Spleen (tissue), 11 donors: ENCODE data around the gene OAS1. TPM values are rescaled to one million over a fixed set of nuclear protein-coding genes. Genes with fewer than 3 reads are reported as not detected.

ENCODE experiments used
- DNase-seq: peaks from one replicate; pipeline ENCODE4 v3.0.0-alpha.2; 2020
- H3K27ac ChIP-seq, 8 donors: fragments of 200-600 bp; sonication (generic) in 7 of 8; 1 replicate in 4 of 8; 2 replicates in 4 of 8; pipeline versions ENCODE4 v1.5.0 to v1.8.0; 2016 to 2021; ENCODE audit warnings: inconsistent platforms in 4 of 8, mild to moderate bottlenecking in 4 of 8, moderate library complexity in 1 of 8
- H3K27me3 ChIP-seq, 7 donors: fragments of 200-600 bp; sonication (generic) in 6 of 7; replicated peaks in 1 of 7; 1 replicate in 4 of 7; 2 replicates in 3 of 7; pipeline versions ENCODE4 v1.5.0 to v1.8.0; 2016 to 2021; ENCODE audit warnings: inconsistent platforms in 3 of 7, mild to moderate bottlenecking in 1 of 7
- H3K36me3 ChIP-seq, 6 donors: fragments of 200-600 bp; sonication (generic) in 5 of 6; 1 replicate in 4 of 6; 2 replicates in 2 of 6; pipeline versions ENCODE4 v1.5.0 to v1.8.0; 2016 to 2021; ENCODE audit warnings: inconsistent platforms in 2 of 6
- H3K4me1 ChIP-seq, 6 donors: fragments of 200-600 bp; sonication (generic) in 5 of 6; 1 replicate in 3 of 6; 2 replicates in 3 of 6; pipeline versions ENCODE4 v1.5.0 to v1.8.0; 2016 to 2021; ENCODE audit warnings: inconsistent platforms in 3 of 6
- H3K4me3 ChIP-seq, 8 donors: fragments of 200-600 bp; sonication (generic) in 7 of 8; 1 replicate in 4 of 8; 2 replicates in 4 of 8; pipeline versions ENCODE4 v1.5.0 to v1.8.0; 2016 to 2021; ENCODE audit warnings: inconsistent platforms in 4 of 8, mild to moderate bottlenecking in 4 of 8, moderate library complexity in 2 of 8
- H3K9me3 ChIP-seq, 8 donors: fragments of 200-600 bp; sonication (generic) in 7 of 8; 1 replicate in 4 of 8; 2 replicates in 4 of 8; pipeline versions ENCODE4 v1.5.0 to v1.8.0; 2016 to 2021; ENCODE audit warnings: inconsistent platforms in 4 of 8
- CTCF ChIP-seq, 11 experiments: fragments of 200-600 bp in 7 of 11; fragments of 450-650 bp in 4 of 11; sonication (generic) in 4 of 11; IDR thresholded peaks in 8 of 11; conservative IDR thresholded peaks in 3 of 11; 1 replicate in 7 of 11; 2 replicates in 4 of 11; pipeline versions ENCODE4 v1.4.0 to v1.8.0; 2016 to 2021; ENCODE audit warnings: antibody characterized with exemption in 11 of 11, inconsistent platforms in 4 of 11, mild to moderate bottlenecking in 1 of 11
- POLR2A ChIP-seq, 3 donors: fragments of 450-650 bp; IDR thresholded peaks; one replicate each; pipeline ENCODE4 v1.5.1; 2017; ENCODE audit warnings: antibody characterized with exemption in 3 of 3, mild to moderate bottlenecking in 1 of 3
- POLR2AphosphoS5 ChIP-seq, 3 donors: sonication (generic); formaldehyde crosslinking; IDR thresholded peaks; one replicate each; pipeline ENCODE4 v1.5.1; 2017; ENCODE audit warnings: antibody characterized with exemption in 3 of 3
- WGBS, 5 donors: extraction: QIAGEN DNeasy Blood & Tissue Kit in 3 of 5; methylation state at CpG; one replicate each; pipeline versions ENCODE4 v1.1.5 to v1.1.7; 2013 to 2018; 5-methylcytosine and 5-hydroxymethylcytosine counted together
- intact Hi-C: fragments of 100-400 bp; cut with DNase I; formaldehyde crosslinking; loops from one replicate; pipeline ENCODE4 v1.15.0; 2023; ENCODE audit warnings: low total_unique reads
- polyA plus RNA-seq, 3 donors: library from polyadenylated mRNA; stranded (reverse); fragments of 200-250 nt; gene quantifications; one replicate each; pipeline ENCODE4 v1.2.1, GENCODE V29; 2013
- total RNA-seq, 7 donors: library from RNA; depleted of rRNA in 3 of 7; stranded (reverse); fragments of >200 nt in 3 of 7; fragmentation: NEBNext Ultra II Directional in 4 of 7; extraction: Animal tissue kit (Norgen Biotek cat#: 25700) in 4 of 7; gene quantifications; one replicate each; pipeline versions ENCODE4 v1.1.0 to v1.2.1, GENCODE V29; 2016 to 2021
- donor health status: healthy with polysubstance abuse.
- donor health status: DM: no; HTN: no; CAD: no; lungs with moderate emphysema.
- donor health status: DM: no; HTN: no; CAD: no.
- donor health status: Bipolar disorder and iron deficiency.
- donor health status: healthy.
- donor health status: DM: no; HTN: no; CAD: no.
- donor health status: DM: yes; HTN: yes; CAD: no.

The OAS1 gene
- total and polyA plus RNA-seq, 10 donors: 34.7 to 68.4 (median 54.9) TPM

- peaks cover 0 to 19% (median 0%) of the 10 kb centered on the region in 7 donors for H3K27me3 ChIP-seq
- WGBS, 5 donors: 83 to 93% (median 87%) methylated on average over 12 of the region's 12 CpGs
- H3K4me1 ChIP-seq: peaks cover 0 to 12% (median 1%) of the 10 kb centered on the region in 6 donors
- no peaks in the 10 kb centered on the region for H3K9me3 ChIP-seq
- H3K4me3 ChIP-seq: no peak overlapping the region
- DNase-seq: no peak
- no peaks in the 10 kb centered on the region for H3K36me3 ChIP-seq
- H3K27ac ChIP-seq: no peak overlapping the region
- no peak for TF ChIP-seq CTCF (IDR thresholded peaks at IDR 0.05 in 8 of 11, conservative IDR thresholded peaks at IDR 0.05 in 3 of 11)
- TF ChIP-seq POLR2AphosphoS5 (IDR thresholded peaks at IDR 0.05): no peak
- TF ChIP-seq POLR2A (IDR thresholded peaks at IDR 0.05): no peak
- intact Hi-C loops: no loop called here
These were observed 37.0 kb upstream of the OAS1 start for GRCh38 chr12:112869778-112870177.

DNA sequence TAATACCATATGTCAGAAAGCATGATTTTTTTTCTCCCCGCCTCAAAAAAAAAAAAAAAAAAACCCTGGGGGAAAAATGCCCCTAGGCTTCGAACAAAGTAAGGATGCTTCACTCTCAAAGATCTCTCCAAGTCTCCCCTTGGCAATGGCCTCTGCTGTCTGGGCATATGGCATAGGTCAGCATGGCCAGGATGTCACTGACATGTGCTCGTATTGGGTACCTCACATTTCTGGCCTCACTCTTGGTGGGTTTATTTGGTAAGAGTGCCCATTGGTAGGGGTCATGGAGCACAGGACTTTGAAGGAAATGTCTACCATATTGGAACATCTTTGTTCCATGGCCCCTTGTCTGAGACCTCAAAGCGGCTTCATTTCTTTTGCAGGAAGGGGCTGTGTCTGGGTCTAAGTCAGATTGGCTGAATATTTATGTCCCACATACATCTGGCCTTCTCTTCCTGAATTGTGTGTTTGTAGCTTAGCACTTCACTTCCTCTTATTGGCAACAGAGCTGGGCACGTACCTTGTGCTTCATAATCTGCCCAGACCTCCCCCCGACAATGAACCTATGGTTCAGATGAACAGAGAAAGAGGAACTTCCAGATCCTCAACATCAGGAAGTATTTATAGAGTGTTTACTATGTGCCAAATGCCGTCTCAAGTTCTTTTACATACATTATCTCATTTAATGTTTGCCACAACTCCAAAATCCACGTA lies 36.3 kb upstream of the OAS1 start:
- TF ChIP-seq POLR2AphosphoS5 (IDR thresholded peaks at IDR 0.05) (no peak), POLR2A (IDR thresholded peaks at IDR 0.05) (no peak), CTCF (IDR thresholded peaks at IDR 0.05 in 8 of 11, conservative IDR thresholded peaks at IDR 0.05 in 3 of 11) (no peak)
- peak overlapping the region in 3 of 8 donors; percentile 26 to 41 (median 31) for H3K27ac ChIP-seq
- H3K36me3 ChIP-seq: no peaks in the 10 kb centered on the region
- intact Hi-C loops: no loop called here
- no peak overlapping the region for H3K4me3 ChIP-seq
- peaks cover 0 to 26% (median 0%) of the 10 kb centered on the region in 7 donors for H3K27me3 ChIP-seq
- no peak for DNase-seq
- peaks cover 0 to 12% (median 1%) of the 10 kb centered on the region in 6 donors for H3K4me1 ChIP-seq
- WGBS, 5 donors: 35 to 42% (median 40%) methylated on average over 8 of the region's 8 CpGs
- H3K9me3 ChIP-seq: no peaks in the 10 kb centered on the region

GRCh38 chr12:112875608-112876007 lies 31.2 kb upstream of the OAS1 start:
- intact Hi-C loops: no loop called here
- Histone ChIP-seq H3K4me3 (no peak overlapping the region), H3K4me1 (peaks cover 0 to 6% (median 1%) of the 10 kb centered on the region in 6 donors), H3K36me3 (no peaks in the 10 kb centered on the region), H3K9me3 (no peaks in the 10 kb centered on the region), H3K27me3 (peaks cover 0 to 69% (median 21%) of the 10 kb centered on the region in 7 donors), H3K27ac (no peak overlapping the region)
- WGBS, 5 donors: 20 to 48% (median 32%) methylated on average over 4 to 5 of the region's 5 CpGs
- TF ChIP-seq POLR2A (IDR thresholded peaks at IDR 0.05) (no peak), POLR2AphosphoS5 (IDR thresholded peaks at IDR 0.05) (no peak), CTCF (IDR thresholded peaks at IDR 0.05 in 8 of 11, conservative IDR thresholded peaks at IDR 0.05 in 3 of 11) (no peak)
- DNase-seq: no peak

DNA sequence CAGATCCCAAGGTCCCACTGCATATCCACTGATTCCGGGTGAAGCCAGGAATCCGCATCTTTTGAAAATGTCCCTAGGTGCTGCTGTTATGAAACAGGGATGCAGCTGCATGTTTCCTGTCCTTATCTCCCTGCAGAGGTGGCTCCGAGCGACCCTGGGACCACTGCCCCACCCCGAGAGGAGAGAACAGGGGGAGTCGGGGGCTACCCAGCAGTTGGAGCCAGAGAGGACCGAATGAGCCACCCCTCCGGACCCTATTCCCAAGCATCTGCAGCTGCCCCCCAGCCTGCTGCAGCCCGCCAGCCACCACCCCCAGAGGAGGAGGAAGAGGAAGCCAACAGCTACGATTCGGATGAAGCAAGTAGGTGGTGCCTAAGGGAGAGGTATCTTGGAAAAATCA lies 30.3 kb upstream of the OAS1 start:
- TF ChIP-seq POLR2AphosphoS5 (IDR thresholded peaks at IDR 0.05) (no peak), POLR2A (IDR thresholded peaks at IDR 0.05) (no peak)
- H3K4me3 ChIP-seq: no peak overlapping the region
- DNase-seq: no peak
- 44 to 53% (median 47%) methylated on average over 10 to 11 of the region's 11 CpGs for WGBS, 5 donors
- no peaks in the 10 kb centered on the region for H3K36me3 ChIP-seq
- H3K4me1 ChIP-seq: no peaks in the 10 kb centered on the region
- no peaks in the 10 kb centered on the region for H3K9me3 ChIP-seq
- peaks cover 0 to 69% (median 21%) of the 10 kb centered on the region in 7 donors for H3K27me3 ChIP-seq
- no peak overlapping the region for H3K27ac ChIP-seq
- intact Hi-C loops: no loop called here
